ENCODE data around the gene LZTR1.

Gene LZTR1

DNA sequence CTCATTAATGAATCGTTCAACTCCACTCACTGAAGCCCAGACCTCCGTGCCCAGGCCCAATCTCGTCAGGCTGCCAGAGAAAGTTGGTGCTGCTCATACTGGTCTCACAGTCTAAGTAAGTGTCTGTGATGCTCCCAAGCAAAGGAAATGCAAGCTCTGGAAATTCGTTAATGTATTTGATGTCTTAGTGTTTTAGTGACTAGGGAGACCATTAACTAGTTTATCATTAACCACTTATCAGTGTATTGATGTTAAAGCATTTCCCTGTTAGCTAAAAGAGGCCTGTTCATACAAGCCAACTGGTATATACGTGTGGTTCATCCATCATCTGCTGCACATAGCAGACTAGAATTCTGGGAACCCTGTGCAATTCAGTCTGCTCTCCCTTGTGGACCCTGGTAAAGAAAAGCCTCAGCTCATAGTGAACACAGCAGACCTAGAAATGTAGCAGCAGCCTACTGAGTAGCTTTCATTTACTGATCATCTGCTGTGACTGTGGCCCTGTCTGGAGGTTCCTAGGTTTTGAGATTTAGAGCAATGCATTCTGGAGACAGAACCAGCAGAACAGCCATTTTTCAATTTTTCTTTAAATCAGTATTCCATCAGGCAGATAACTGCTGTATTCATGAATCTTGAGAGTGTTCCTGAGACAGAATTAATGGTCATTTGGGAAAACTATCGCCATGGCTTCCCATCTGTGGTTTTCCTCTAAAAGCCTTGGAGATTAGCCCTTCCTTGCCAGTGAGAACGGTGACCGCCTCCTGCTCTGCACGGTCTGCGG lies 30.8 kb upstream of the LZTR1 start:
- no peak for DNase-seq

DNA sequence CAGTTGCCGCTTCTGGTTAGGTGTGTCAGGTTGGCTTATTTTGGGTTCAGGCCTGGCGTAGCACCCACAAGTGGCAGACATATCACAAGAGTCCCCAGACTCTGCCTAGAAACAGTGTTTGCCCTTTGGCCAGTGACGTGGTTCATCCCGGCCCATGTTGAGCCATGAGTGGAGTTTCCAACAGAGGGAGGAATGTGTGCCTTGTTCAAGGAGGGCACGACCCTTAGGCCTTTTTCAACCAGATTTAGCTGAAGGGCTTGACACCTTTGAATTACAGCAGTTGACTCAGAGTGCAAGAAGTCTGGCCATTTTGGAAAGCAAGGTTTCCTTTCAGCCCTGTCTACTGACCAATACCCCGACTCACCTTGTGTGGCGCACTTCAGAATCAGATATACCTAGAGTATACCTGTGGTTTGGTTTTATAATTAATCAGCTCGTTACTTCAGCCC lies 30.1 kb upstream of the LZTR1 start:
- DNase-seq, result no peak

DNA sequence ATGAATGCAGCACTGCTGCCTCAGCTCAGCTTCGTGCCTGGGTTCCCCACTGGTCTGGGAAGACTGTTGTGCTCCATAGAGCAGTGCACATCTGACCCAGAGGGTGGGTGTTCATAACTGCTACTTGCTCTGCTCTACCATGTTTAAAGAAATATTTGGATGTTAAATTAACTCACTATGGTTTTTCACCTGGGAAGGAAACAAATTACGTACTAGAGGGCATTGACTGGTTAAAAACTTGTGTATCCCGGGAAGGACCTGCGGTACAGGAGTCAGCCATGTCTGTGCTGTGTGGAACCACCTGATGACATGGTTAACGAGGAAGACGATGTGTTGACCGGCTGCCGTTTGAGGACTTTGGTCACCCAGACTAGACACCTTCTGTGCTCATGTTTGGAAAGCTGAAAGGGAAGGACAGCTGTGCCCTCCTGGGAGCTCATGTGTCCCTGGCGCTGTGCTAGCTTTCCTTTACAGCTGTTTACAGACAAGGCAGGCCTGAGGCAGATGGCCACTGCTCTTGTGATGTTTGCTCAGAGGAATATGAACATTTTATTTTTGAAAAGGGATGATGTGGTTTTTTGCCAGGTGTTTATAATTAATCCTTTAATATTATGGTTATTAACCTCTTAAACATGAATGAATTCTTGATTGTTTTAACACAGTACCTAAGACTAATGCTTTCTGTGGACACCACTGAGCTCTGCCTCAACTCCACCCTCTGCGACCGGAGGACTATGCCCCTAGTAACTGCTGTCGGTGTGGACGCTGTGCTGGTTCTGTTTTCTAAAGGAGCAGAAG lies 29.4 kb upstream of the LZTR1 start:
- no peak for DNase-seq

DNA sequence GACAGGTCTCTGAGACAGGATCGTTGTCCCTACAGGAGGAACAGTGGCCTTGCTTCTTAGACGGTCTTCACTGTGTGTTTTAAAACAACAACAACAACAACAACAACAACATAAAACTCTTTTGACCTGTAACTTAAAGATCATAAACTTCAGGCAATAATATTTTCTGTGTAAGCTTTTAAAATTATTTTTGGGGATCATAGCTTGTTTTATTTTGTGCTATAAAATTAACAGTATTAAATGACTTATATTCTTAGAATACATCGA lies 28.8 kb upstream of the LZTR1 start:
- no peak for DNase-seq

DNA sequence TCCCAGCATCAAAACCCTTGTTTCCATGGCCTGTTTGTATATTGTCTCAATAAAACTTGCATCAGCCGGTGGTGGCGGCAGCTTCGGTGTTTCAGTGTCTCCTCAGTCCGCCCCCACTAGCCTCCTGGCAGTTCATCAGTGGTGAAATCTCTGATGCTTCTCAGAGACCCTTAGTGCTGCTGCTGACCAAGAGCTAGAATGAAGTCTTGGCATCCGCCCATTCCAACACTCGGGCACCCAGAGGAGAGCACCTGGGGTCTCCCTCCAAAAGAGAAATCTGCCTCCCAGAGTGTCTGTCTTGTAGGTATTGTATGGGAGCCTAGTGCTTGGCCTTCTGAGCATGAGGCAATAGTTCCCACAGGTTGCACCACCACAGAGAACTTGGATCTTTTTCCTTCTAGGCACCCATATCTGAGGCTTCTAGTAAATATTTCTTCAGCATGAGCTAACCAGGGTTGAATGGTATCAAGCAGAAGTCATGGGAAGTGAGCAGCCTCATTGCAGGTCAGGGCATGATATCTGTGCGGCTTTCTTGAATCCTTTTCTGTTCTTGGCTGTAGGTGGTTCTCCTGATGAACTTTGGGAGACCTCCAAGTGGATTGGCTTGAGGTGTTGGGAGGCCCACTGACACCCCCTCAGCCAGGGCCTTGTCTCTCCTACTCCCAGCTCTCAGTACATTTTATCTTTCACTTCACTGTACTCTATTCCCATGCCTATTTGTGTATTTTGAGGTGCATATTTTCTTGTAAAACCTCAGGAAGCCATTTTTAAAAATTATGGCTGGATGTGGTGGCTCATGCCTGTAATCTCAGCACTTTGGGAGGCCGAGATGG lies 28.2 kb upstream of the LZTR1 start:
- DNase-seq, result no peak

DNA sequence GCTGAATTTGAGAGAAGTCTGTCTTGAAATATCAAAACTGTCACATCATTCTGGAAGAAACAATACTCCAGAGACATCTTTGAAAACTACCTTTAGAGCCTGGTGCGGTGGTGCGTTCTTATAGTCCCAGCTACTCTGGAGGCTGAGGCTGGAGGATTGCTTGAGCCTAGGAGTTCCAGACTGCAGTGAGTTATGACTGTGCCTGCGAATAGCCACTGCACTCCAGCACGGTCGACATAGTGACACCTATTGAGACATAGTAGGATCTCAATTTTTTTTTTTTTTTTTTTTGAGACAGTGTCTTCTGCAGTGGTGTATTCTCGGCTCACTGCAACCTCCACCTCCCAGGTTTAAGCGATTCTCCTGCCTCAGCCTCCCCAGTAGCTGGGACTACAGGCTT lies 26.5 kb upstream of the LZTR1 start:
- DNase-seq, result peak; percentile 48

DNA sequence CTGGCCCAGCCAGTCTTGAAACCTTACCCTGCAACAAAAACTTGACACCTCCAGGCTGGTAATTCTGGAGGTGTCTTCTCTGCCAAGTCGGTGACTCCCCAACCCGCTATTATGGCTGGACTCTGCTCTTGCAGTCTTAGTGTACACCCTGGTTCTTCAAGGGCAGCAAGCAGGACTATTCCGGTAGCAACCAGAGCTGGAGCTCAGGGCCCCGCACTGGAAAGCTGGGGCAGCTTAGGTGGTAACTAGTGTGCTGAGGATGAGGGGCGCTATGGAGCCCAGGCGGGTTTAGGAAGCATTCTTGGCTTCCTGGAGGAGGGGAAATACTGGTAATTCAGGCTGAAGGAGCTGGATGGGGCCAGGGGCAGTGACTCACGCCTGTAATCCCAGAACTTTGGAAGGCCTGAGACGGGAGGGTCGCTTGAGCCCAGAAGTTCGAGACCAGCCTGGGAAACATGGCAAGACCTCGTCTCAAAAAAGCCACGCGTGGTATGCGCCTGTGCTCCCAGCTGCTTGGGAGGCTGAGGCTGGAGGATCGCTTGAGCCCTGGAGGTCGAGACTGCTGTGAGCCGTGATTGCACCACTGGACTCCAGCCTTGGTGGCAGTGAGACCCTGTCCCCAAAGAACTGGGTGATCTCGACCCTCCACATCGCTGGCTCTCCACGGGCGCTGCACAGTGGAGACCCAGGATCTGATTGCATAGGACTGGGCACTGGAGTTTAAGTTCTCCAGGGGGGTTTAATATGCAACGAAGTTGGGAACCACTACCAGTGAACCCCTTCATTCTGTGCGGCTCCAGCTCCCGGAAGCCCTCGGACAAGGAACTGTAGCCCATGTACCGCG lies 25.6 kb upstream of the LZTR1 start:
- peak; percentile 62 for DNase-seq

DNA sequence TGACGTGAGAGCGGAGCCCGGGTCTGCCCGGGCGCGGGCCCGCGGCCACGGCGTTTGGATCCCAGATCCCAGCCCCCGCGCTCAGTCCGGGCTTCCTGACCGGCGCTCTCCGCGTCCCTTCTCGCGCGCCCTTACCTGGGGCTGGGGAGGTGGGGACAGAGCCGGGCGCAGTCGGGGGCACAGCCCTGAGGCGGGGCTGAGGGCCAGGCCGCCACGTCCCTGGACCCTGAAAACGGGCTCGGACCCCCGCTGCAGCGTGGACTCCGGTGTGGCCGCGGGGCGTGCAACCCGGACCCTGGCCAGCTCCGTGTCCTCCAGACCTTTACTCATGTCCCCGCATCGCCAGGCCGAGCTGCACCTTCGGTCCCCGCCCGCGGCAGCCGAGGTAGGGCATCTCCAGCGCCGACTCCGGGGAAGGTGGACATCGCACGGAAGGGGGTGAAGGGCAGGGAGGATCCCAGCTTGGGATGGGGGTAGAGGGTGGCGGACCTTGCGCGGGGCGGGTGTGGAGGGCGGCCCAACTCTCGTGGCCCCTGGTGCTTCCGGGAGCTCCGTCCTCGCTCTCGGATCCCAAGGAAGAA lies 24.9 kb upstream of the LZTR1 start:
- DNase-seq, result no peak

DNA sequence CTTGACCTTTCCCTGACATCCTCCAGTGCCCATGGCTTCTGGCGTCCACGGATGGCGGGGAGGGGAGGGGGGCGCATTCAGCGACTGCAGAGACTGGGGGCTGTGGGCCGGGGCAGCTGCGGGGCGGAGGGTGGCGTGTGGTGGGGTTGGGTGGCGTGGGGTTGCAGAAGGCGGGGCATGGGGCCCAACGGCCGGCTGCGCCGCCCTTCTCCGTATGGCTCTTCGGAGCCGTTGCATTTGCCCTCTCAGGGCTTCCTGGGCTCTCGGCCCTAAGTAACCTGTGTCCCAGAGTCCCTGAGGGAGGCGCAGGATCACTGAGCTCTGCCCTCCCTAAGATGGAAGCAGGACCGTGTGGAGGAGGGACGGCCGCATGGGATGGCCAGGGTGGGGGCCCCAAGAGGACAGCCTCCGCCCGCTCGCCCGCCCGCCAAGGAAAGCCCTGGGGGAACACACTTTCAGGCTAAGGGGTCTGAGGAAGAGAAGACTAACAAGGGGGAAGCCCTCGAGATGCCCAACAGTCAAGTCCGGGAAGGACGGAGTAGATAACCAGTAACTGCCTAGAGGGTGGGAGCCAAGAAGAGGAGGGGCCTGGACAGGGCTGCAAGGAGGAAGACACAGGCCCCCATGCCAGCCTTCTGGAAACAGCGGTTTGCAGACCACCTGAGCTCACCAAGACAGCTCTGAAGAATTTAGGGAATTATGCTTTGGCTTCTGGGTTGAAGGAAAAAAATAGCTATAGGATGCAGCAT lies 24.2 kb upstream of the LZTR1 start:
- DNase-seq, result peak; percentile 81

DNA sequence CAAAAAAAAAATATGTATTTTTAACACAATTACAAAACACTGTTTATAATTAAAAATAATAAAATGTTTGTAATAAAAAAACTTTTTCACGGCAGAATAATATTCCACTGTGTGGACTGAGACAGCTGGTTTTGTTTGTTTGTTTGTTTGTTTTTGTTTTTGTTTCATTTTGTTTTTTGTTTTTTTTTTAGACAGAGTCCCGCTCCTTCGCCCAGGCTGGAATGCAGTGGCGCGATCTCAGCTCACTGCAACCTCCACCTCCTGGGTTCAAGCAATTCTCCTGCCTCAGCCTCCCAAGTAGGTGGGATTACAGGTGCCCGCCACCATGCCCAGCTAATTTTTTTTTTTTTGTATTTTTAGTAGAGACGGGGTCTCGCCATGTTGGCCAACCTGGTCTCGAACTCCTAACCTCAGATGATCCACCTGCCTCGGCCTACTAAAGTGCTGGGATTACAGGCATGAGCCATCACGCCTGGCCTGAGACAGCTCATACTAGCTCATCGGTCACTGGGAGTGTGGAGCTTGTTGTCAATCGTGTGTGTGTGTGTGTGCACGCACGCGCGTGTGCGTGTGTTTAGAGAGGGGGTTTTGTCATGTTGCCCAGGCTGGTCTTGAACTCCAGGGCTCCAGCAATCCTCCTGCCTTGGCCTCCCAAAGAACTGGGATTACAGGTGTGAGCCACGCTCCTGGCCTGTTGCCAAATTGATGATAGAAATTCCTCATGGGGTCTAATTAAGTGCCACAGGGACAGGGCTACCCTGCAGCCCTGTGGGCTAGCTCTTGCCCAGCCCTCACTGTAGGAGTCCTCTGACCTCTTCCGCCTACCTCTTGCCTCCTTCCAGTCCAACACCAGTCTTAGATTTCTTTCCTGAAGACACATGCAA lies 22.3 kb upstream of the LZTR1 start:
- no peak for DNase-seq

DNA sequence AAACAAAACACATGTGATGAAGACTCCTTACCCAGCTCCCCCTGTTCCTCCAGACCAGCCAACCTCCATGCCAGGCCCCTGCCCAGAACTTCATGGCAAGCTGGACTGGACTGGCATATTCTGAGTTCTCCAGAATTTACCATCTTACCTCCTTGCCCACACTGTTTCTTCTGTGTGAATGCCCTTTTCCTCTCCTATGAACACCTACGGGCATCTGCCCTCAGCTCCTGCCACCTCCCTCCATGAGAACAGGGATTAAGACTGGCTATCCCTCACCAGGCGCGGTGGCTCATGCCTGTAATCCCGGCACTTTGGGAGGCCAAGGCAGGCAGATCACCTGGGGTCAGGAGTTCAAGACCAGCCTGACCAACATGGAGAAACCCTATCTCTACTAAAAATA lies 21.5 kb upstream of the LZTR1 start:
- no peak for DNase-seq

DNA sequence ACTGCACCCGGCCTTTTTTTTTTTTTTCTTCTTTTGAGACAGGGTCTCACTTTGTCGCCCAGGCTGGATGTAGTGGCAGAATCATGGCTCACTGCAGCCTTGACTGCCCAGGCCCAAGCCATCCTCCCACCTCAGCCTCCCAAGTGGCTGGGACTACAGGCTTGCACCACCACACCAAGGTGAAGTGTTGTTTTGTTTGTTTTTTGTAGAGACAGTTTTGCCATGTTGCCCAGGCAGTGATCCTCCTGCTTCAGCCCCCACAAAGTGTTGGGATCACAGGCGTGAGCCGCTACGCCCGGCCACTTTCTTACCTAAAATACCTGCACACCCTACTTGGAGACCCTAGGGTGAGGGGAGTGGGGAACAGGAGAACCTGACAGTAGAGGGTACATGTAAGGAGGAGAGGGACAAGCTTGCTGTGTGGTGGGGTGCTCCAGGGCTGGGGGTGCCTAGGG lies 19.6 kb upstream of the LZTR1 start:
- no peak for DNase-seq

DNA sequence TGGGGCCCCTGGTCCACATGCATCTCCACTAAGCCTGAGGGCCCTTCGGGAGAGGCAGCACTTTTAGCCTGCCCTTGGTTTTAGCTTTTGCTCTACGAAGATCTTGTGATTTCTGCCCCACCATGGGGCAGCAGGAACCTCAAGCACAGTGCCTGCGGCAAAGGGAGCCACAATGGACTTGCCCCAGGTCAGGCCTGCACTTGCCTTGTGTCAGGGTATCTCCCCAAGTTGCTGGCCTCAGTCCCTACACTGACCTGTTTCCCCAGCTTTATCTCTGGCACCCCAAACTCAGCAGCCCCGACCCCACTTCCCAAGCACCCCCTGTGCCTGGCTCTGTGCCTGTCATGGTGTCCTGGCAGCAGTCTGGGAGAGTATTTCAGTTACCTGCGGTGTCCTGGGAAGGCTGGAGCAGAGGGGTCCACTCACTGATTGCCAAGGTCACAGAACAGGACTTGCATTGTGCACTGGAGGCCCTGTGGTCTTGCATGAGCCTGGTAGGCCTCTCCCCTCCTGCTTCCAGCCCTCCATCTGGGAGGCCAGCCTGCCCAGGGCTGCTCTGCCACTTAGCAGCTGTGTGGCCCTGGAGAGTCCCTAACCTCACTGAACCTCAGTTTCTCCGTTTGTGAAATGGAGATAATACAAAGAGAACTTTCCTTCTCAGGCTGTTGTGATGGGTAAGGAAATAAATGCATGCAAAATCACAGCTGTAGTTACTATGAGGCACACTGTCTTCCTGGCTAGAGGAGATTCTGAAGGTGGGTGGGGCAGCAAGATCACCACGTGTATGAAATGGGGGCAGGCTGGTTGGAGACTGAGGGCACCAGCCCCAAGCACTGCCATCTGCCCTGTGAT lies 18.7 kb upstream of the LZTR1 start:
- no peak for DNase-seq

DNA sequence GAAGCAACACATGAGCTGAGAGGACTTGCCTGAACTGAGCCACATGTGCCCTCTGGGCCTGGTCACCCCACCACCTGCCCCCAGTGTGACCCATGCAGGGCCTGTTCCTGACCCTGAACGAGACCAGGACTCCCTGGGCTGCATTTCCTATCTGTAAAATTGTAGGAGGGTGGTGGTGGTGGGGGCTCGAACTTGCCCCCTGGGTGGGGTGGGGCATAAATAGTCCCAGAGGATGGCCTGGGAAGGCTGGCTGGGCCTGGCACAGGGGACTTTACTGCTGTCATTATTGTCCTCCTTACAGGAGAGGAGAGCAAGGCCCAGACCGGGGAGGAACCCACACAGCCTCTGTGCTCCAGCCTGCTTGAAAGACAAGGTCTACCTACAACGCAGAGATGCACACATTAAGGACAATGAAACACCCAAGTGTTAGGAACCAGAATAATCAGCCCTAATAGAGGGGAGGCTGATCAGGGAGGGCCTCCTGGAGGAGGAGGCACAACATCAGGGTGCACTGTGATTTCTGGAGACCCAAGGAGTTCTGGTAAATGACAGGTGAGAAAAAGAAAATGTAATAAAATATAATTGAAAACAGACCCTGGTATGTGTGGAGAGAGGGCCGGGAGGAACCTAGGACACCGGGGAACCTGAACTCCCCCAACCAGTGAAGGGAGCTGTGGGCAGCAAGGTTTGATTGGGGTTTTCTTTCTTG lies 17.9 kb upstream of the LZTR1 start:
- DNase-seq, result no peak

DNA sequence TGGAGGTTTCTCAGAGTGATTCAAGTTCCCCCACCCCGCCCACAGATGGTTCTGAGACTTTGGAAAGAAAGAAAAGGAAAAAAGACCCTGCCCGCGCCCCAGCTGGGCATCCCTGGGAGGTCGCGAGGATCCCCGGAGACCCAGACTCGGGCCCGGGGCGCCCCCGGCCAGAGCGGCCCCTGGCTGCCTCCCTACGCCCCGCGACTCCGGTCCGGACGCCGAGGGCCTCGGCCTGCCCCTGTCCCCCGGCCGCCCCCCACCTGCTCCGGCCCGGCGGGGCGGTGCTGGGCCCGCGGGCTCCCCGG lies 17.3 kb upstream of the LZTR1 start:
- DNase-seq, result no peak

DNA sequence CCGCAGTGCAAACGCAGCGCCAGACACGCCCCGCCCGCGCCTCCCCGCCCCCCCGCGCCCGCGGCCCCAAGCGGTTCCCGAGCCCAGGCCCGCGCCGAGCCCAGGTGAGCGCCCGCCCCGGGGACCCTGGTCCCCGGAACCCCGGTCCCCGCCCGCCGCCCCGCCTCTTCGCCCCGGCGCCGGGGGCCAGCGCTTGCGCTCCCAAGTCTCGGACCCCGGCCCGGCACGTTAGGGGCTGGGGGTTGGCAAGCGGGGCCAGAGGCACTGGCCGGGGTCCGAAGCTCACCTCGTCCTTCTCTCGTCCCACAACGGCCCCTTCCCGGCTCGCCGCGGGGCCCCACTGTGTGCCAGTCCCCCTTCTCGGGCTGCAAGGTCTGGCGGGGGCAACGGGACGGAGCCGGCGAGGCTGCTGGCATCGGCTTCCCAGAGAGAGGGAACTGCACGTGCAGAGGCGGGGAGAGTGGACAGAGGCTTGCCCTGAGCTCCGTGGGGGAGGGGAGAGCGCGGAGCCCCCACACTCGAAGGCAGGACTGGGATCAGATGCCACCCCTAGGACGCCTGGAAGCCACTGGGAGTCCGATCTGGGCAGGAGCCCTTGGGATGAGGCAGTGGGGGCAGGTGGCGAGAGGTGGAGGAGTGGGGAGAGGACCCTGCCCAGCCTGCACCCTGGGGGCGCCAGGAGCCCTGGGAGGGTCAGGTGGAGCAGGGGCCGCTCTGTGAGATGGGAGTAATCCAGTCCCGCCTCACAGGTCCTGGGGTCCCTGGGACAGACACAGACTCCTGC lies 16.8 kb upstream of the LZTR1 start:
- DNase-seq, result no peak

DNA sequence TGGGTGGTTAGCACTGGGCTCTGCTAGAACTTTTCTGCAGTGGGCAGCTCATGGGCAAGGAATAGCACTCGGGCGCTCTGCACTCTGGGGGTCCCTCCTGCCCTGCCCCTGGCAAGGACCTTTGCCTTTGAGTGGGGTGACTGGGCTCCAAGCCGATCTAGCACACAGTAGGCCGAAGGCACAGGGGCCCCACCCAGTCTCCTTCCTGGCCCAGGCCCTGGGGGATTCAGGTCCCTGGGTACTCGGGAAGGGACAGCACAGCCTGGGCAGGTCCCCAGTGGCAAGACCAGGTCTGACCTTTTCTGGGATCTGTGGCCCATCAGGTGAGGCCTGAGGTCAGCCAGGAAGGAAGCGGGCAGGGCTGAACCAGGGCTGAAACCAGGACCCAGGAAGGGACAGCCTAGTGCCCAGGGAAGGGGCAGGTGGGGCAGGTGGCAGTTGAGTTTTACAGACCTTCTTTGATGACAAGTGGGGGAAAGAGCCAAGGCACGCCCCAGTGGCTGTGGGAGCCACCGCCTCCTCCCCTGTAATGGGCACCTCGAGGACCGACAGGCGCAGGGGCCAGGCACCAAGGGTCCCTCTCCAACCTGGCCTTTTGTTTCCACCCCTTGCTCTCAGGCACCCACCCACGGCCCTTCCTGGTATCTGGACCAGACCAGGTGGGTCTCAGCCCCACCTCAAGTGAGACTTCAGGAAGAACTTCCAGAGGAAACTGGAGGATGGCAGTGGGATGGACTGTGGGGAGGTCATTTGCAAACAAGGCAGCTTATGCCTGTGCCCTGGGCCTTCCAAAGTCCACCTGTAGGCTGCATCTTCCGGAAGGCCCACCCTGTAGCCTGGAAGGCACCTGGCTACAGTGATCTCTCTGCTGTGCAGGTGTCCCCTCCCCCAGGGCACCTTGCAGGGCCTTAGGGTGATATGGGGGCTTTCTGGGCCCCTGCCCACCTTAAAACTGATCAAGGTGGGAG lies 15.9 kb upstream of the LZTR1 start:
- no peak for DNase-seq
